NCI-H1092 (cell line): ENCODE results near the gene CILP2.

Experiments used
- DNase-seq: peaks from one replicate; lab custom pipeline; 2025; lab: John Stamatoyannopoulos, UW

The CILP2 gene

GRCh38 chr19:19529783-19530422 lies 8.2 kb upstream of the CILP2 start:
- DNase-seq = no peak

- no peak for DNase-seq
These were observed 7.7 kb upstream of the CILP2 start for GRCh38 chr19:19530423-19530804.

DNA sequence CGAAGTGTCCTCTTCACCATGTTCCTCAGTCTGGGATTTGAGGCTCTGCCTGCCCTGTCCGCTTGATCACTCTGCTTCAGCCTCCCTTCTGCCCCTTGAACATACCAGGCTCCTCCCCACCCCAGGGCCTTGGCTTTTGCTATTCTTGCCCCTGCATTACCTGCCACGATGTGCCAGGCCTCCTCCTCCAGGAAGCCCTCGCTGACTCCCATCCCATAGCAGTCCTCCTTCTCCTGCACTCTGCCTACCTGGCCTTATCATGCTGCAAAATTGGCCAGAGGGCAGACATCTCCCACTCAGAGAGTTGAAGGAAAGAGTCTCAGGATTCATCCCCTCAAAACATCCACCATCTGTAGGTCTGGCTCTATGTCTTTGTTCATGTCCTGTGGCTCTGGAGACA lies 7.2 kb upstream of the CILP2 start:
- no peak for DNase-seq

DNA sequence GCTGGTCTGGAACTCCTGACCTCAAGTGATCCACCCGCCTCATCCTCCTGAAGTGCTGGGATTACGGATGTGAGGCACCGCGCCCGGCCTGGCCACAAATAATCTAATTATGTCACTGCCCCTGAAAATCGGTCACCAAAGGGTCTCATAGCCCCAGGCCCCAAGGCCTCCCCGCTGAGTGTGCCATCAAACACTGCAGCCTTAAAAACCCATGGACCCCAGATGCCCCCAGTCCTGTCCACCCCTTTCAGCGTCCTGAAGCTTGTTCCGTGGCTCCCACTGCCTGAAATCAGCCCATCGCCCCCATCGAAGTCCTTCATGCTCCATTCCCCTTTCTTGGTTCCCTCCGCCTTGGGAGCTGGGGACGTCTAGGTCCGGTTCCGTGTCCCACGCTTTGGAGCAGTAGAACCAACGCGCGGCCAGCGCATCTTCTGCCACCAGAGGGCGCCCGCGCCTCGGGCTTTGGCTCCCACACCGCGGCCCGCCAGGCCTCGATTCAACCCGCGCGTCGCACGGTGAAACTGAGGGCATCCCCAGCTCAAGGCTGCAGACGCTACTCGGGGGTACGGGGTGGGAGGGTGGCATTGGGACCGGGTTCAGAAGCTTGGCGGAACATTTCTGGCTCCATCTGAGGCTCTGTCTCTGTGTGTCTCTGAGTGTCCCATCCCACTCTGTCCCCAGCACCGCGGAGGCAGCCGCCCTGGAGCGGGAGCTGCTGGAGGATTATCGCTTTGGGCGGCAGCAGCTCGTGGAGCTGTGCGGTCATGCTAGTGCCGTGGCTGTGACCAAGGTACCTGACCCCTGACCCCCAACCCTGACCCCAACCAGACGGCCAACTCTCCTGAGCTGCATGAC lies 5.9 kb upstream of the CILP2 start:
- DNase-seq = peak; percentile 30

DNA sequence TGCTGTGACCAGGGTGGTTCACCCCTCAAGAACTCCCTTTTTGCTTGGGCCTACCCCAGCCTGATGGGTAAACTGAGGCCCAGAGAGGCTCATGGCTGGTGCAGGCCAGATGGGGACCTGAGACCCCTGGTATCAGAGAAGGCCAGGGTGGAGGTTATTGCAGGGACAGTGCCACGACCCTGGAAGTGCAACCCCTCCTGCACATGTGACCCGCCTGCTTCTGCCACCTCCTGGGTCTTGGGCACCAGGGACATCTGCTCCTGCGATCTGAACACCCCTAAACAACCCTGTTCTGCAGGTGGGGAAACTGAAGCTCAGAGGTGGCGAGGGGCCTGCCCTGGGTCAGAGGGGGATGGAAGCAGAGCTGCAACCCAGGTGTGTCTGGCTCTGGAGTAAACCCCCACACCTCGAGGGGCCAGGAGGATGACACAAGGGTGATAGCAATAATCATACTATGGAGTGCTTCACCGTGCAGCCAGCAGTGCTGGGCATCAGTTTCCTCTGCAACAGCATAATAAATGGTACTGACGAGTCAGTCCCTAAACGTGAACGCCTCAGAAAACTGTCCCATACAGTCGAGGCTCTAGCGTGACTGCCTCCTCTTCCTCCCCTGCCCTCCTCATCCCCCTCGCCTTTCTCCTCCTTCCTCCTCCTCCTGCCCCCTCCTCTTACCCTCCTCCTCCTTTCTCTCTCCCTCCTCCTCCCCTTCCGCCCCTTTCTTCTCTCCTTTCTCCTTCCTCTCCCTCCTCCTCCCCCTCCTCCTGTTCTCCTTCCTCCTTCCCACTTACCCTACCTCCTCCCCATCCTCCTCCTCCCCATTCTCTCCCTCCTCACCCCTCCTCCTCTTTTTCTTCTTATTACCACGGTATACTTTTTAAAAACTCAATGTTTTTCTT lies 5.0 kb upstream of the CILP2 start:
- DNase-seq = no peak

GRCh38 chr19:19533841-19534240 lies 4.2 kb upstream of the CILP2 start:
- no peak for DNase-seq

GRCh38 chr19:19534556-19535265 lies 3.4 kb upstream of the CILP2 start:
- DNase-seq = no peak

DNA sequence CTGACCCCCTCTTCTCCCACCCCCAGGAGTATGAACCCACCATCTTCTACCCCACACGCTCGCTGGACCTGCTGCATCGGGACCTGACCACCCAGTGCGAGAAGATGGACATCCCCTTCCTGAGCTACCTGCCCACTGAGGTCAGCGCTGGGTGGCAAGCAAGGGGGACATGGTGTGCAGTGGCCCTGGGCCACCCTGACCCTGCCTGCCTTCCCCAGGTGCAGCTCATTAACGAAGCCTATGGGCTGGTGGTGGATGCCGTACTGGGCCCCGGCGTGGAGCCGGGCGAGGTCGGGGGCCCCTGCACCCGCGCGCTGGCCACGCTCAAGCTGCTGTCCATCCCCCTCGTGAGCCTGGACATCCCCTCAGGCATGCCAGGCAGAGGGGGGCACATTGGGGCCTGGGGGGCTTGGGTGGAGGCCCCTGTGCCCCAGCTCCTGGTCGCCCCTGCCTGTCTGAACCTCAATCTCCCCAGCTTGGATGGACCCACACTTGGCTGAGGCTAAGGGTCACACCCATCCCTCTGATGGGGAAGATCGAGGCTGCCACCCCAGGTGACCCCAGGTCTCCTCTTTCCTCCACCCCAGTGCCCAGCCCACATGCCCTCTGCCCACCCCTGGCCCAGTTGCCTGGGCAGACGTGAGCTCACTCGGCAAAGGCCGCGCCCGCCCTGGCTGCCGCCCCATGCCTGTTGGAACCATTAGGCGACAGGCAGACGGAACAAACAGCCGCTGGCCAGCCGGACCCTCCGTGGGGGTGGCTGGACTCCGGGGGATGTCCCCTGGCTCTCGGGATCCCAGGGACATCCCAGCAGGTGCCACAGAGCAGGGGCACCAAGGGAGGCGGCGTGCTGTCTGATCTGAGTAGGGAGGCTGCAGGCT lies 2.5 kb upstream of the CILP2 start:
- no peak for DNase-seq

GRCh38 chr19:19537075-19538048 lies 703 bp upstream of the CILP2 start:
- DNase-seq = no peak

DNA sequence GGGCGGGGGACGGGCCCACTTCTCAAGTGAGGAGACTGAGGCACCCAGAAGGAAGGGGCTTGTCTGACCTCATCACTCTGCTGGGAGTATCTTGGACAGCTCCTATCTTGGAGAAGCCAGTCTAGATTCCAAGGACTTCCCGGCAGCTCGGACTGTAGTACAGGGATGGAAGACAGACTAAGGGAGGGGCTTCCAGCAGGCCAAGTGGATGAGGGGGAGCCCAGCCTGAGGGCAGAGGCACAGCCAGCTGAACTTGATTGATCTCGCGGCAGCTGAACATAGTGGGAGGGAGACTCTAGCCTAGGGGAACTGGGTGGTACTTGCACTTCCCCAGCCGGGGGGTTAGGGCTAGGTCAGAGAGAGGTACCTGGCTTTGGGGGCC lies 711 bp downstream of the CILP2 start:
- no peak for DNase-seq

DNA sequence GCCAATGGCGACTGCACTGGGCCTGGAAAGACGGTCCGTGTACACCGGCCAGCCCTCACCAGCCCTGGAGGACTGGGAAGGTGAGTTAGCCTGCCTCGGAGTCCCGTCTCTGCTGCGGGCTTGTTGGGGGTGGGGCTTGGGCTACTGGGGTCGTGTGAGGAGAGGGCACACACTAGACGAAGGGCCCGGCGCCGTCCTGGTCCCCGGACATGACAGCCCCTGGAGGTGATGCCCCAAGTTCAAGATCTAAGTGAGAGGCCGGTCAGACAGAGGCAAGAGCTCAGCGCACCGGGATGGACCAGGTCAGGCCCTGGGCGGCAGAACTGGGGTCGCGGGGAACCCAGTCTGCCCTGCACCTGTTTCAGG lies 1.6 kb downstream of the CILP2 start:
- DNase-seq = no peak

GRCh38 chr19:19540064-19540714 lies 2.1 kb downstream of the CILP2 start:
- no peak for DNase-seq

DNA sequence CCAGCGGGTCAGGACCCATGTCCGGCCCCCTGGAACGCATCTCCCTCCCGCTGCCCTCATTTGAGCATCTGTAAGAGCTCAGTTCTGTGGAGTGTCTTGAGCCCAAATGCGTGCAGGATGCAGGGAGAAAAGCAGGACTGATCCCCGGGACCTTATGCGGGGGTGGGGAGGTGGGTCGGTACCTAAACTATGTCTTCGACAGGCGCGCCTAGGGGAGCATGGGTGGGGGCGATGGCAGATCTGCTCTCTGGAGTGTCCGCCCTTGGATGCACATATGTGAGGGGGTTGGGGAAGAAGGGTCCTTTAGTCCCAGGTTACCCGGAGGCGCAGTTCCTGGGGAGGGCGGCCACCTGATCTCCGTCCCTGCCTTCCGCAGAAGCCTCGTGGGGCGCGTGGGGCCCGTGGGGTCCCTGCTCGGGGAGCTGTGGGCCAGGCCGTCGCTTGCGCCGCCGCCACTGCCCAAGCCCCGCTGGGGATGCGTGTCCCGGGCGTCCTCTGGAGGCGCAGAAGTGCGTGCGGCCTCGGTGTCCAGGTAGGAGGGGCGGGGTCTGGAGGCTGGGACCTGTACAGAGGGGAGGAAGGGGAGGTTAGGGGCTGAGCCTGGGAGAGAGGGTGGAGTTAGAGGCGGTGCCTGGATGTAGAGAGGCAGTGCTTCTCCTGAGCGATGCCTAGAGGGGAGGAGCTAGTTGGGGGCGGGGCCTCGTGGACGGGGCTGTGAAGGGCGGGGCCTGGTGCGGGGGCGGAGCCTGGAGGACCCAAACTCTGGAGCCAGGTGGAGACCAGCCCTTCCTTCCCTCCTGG lies 2.9 kb downstream of the CILP2 start:
- peak; percentile 7 for DNase-seq

GRCh38 chr19:19541616-19542015 lies 3.6 kb downstream of the CILP2 start:
- no peak for DNase-seq

- no peak for DNase-seq
These were observed 4.4 kb downstream of the CILP2 start for GRCh38 chr19:19542507-19542906.

DNA sequence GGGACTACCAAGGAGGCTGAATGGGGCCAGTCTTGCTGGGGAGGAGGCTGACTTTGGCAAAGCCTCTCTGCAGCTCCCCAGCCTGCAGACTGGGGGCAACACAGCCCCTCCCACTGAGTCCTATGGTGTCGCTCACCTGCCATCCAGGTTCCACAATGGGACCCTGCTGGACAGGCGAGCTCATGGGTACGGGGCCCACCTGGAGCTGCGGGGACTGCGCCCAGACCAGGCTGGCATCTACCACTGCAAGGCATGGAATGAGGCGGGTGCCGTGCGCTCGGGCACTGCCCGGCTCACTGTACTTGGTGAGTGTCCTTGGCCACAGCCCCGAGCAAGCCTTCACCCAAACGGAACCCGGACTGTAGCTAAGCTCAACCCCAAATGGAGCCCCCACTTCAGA lies 5.0 kb downstream of the CILP2 start:
- DNase-seq = no peak

DNA sequence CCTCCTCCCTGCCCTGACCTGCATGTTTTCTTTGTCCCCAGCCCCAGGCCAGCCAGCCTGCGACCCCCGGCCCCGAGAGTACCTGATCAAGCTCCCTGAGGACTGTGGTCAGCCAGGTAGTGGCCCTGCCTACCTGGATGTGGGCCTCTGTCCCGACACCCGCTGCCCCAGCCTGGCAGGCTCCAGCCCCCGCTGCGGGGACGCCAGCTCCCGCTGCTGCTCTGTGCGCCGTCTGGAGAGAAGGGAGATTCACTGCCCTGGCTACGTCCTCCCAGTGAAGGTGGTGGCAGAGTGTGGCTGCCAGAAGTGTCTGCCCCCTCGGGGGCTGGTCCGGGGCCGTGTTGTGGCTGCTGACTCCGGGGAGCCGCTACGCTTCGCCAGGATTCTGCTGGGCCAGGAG lies 5.6 kb downstream of the CILP2 start:
- DNase-seq = no peak

- DNase-seq = no peak
These were observed 6.3 kb downstream of the CILP2 start for GRCh38 chr19:19544257-19544953.
